ENCODE data around the gene CAMKK2. TPM values are rescaled to one million over a fixed set of nuclear protein-coding genes. Genes with fewer than 3 reads are reported as not detected.
A peak's percentile ranks its signal among the peaks of the same experiment; 100 is the strongest.

The CAMKK2 gene
- total and polyA plus RNA-seq, 2 of the 13 experiments (the other 11 are each of a cell fraction or from before 2014, with no cell fraction given): 18.8 to 20.0 TPM

DNA sequence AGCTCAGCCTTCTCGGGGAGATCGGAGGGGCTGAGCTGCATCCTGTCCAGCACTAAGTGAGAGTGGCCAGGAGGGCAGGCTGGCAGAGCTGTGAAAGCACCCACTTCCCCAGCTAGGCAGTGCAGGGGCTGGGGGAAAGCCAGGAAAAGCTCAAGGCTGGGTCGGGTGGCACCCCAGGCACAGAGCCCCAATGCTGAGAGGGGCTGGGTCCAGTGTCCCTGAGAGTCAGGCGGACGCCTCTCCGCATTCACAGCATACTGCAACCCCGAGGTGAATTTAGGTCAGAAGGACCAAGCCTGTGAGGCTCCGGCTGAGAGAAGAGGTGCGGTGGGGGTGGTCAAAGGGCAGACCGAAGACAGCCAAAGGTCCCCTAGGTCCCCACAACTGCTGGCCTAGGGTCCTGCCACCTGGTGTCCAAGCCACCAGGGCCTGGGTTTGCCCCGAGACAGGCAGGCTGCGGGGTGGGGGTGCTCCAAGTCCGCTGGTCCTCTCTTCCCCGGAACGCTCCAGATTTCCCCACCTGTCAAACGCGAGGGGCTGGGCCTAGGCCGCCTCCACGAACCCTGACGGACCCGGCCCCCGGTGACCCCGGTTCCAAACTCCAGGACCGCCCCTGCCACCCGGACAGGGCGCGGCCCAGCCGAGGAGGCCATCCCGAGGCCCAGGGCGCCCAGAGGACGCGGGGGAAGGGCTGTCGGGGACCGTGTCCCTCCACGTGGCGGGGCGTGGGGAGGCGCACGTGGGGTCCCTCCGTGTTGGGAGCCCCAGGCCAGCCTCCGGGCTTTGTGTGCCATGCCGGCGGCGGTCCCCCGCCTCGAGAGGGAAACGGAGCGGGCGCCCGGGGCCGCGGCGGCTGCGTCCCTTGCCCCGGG, 527 bp downstream of the CAMKK2 start (continued):
- TF ChIP-seq ZFX (CRISPR knock-in tag; IDR thresholded peaks at IDR 0.05; ENCODE audit: low read depth) (peak; percentile 89), DMAP1 (CRISPR knock-in tag; IDR thresholded peaks at IDR 0.05) (peak; percentile 88), ZNF230 (CRISPR knock-in tag; IDR thresholded peaks at IDR 0.05) (0 out of 2 replicates have a peak, but pooled peaks have one; percentile 16), ZNF441 (CRISPR knock-in tag; IDR thresholded peaks at IDR 0.05; ENCODE audit: borderline replicate concordance) (peak; percentile 45; the same call in 1 of the 2 replicates), MEF2D (CRISPR knock-in tag; IDR thresholded peaks at IDR 0.05) (0 out of 2 replicates have a peak, but pooled peaks have one; percentile 24), REXO4 (CRISPR knock-in tag; IDR thresholded peaks at IDR 0.05; ENCODE audit: borderline replicate concordance) (peak; percentile 71; the same call in 1 of the 2 replicates), CBX5 (CRISPR knock-in tag; IDR thresholded peaks at IDR 0.05; ENCODE audit: borderline replicate concordance) (no peak), ZNF317 (CRISPR knock-in tag; IDR thresholded peaks at IDR 0.05) (peak; percentile 33; the same call in 1 of the 2 replicates), MED8 (CRISPR knock-in tag; IDR thresholded peaks at IDR 0.05; ENCODE audit: insufficient replicate concordance) (peak; percentile 27), TGIF2 (CRISPR knock-in tag; IDR thresholded peaks at IDR 0.05) (peak; percentile 86), ZKSCAN1 (IDR thresholded peaks at IDR 0.05; ENCODE audit: low read length) (no peak), NCOR1 (IDR thresholded peaks at IDR 0.05; ENCODE audit: borderline replicate concordance, low read length) (peak; percentile 59), ZNF264 (CRISPR knock-in tag; IDR thresholded peaks at IDR 0.05) (no peak), WIZ (CRISPR knock-in tag; IDR thresholded peaks at IDR 0.05) (no peak), KDM2A (CRISPR knock-in tag; IDR thresholded peaks at IDR 0.05; ENCODE audit: borderline replicate concordance, low read depth) (peak; percentile 26; the same call in 1 of the 2 replicates), MXD4 (CRISPR knock-in tag; IDR thresholded peaks at IDR 0.05) (peak; percentile 75; the same call in 1 of the 2 replicates), HNF4G (IDR thresholded peaks at IDR 0.05; ENCODE audit: borderline replicate concordance, low read depth, low read length) (peak; percentile 78; the same call in 1 of the 2 replicates), HNF4G (CRISPR knock-in tag; IDR thresholded peaks at IDR 0.05; ENCODE audit: borderline replicate concordance, low read depth) (peak; percentile 21; the same call in 1 of the 2 replicates), CC2D1A (CRISPR knock-in tag; IDR thresholded peaks at IDR 0.05) (no peak), DRAP1 (CRISPR knock-in tag; IDR thresholded peaks at IDR 0.05) (no peak)
- TF ChIP-seq, protein P1, sequence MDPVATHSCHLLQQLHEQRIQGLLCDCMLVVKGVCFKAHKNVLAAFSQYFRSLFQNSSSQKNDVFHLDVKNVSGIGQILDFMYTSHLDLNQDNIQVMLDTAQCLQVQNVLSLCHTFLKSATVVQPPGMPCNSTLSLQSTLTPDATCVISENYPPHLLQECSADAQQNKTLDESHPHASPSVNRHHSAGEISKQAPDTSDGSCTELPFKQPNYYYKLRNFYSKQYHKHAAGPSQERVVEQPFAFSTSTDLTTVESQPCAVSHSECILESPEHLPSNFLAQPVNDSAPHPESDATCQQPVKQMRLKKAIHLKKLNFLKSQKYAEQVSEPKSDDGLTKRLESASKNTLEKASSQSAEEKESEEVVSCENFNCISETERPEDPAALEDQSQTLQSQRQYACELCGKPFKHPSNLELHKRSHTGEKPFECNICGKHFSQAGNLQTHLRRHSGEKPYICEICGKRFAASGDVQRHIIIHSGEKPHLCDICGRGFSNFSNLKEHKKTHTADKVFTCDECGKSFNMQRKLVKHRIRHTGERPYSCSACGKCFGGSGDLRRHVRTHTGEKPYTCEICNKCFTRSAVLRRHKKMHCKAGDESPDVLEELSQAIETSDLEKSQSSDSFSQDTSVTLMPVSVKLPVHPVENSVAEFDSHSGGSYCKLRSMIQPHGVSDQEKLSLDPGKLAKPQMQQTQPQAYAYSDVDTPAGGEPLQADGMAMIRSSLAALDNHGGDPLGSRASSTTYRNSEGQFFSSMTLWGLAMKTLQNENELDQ (CRISPR knock-in tag; IDR thresholded peaks at IDR 0.05; ENCODE audit: borderline replicate concordance): no peak
- TF ChIP-seq, protein P2, sequence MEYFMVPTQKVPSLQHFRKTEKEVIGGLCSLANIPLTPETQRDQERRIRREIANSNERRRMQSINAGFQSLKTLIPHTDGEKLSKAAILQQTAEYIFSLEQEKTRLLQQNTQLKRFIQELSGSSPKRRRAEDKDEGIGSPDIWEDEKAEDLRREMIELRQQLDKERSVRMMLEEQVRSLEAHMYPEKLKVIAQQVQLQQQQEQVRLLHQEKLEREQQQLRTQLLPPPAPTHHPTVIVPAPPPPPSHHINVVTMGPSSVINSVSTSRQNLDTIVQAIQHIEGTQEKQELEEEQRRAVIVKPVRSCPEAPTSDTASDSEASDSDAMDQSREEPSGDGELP (IDR thresholded peaks at IDR 0.05; ENCODE audit: borderline replicate concordance, low read depth): peak; percentile 25; the same call in 1 of the 2 replicates
